Measurements from ENCODE around the gene MPHOSPH9. TPM values are rescaled to one million over a fixed set of nuclear protein-coding genes. Genes with fewer than 3 reads are reported as not detected.

The MPHOSPH9 gene
- total RNA-seq, 1 experiment from 2014 or later: 72.3 TPM

GRCh38 chr12:123148655-123149054, 84.3 kb downstream of the MPHOSPH9 start:
- in situ Hi-C loops (cut with HindIII; ENCODE audit: low pct_unique_long_range_greater_than_20kb, low sequenced_read_pairs) (no loop called here), intact Hi-C loops (cut with micrococcal nuclease; ENCODE audit: unreplicated experiment) (loop anchor here (10.0 kb wide), 1 partner anchor 164 kb away; the partner anchor contains the start of gene ARL6IP4)
- no peak for DNase-seq (ENCODE audit: low read depth, low spot score)
- H3K4me3 ChIP-seq (ENCODE audit: low read depth in 2 of 2, low read length in 2 of 2): no peak overlapping the region
- H3K9me3 ChIP-seq (ENCODE audit: control insufficient read depth, insufficient read depth, low read depth, low read length): no peaks in the 10 kb centered on the region
- no TSS peak for BruUV-seq (replicated peaks)
- no peaks in the 10 kb centered on the region for H3K36me3 ChIP-seq (ENCODE audit: control insufficient read depth, insufficient read depth, low read length)
- H3K27me3 ChIP-seq (ENCODE audit: control insufficient read depth, insufficient read depth, low read length): no peaks in the 10 kb centered on the region
- ChIA-PET POLR2A (interaction anchor here (0.6 kb wide), 1 partner anchor 311 kb away, joined by 3 read pairs; no protein-coding TSS in a partner anchor), CTCF (interaction anchor here (0.6 to 0.8 kb wide), 2 partner anchors 116 to 246 kb away, joined by 4 read pairs; no protein-coding TSS in a partner anchor)
- TF ChIP-seq REST (IDR thresholded peaks at IDR 0.05; ENCODE audit: insufficient read depth in 1 of 2, low read depth in 2 of 2, low read length in 1 of 2): no peak
- TF ChIP-seq TCF7L2 (IDR thresholded peaks at IDR 0.05; ENCODE audit: low read depth, low read length): no peak
- no peak for TF ChIP-seq CTCF (IDR thresholded peaks at IDR 0.05)
- no peak for TF ChIP-seq SIN3A (IDR thresholded peaks at IDR 0.05; ENCODE audit: borderline replicate concordance, insufficient read depth, low read depth, low read length)
- no peak for TF ChIP-seq POLR2AphosphoS5 (IDR thresholded peaks at IDR 0.05; ENCODE audit: low read depth, low read length)
- ATAC-seq: no peak
- H3K4me1 ChIP-seq (ENCODE audit: control insufficient read depth, insufficient read depth, low read length): peaks cover 37% of the 10 kb centered on the region
- peak overlapping the region; percentile 76; the same call in 1 of the 2 replicates for H3K27ac ChIP-seq (ENCODE audit: low read length)

GRCh38 chr12:123148223-123148622, 84.7 kb downstream of the MPHOSPH9 start:
- Histone ChIP-seq H3K27me3 (ENCODE audit: control insufficient read depth, insufficient read depth, low read length) (no peaks in the 10 kb centered on the region), H3K4me3 (ENCODE audit: low read depth in 2 of 2, low read length in 2 of 2) (no peak overlapping the region), H3K36me3 (ENCODE audit: control insufficient read depth, insufficient read depth, low read length) (no peaks in the 10 kb centered on the region), H3K4me1 (ENCODE audit: control insufficient read depth, insufficient read depth, low read length) (peaks cover 41% of the 10 kb centered on the region), H3K27ac (ENCODE audit: low read length) (peak overlapping the region; percentile 76; the same call in 1 of the 2 replicates), H3K9me3 (ENCODE audit: control insufficient read depth, insufficient read depth, low read depth, low read length) (no peaks in the 10 kb centered on the region)
- TF ChIP-seq REST (IDR thresholded peaks at IDR 0.05; ENCODE audit: insufficient read depth in 1 of 2, low read depth in 2 of 2, low read length in 1 of 2) (no peak), CTCF (IDR thresholded peaks at IDR 0.05) (no peak), SIN3A (IDR thresholded peaks at IDR 0.05; ENCODE audit: borderline replicate concordance, insufficient read depth, low read depth, low read length) (no peak), POLR2AphosphoS5 (IDR thresholded peaks at IDR 0.05; ENCODE audit: low read depth, low read length) (no peak), TCF7L2 (IDR thresholded peaks at IDR 0.05; ENCODE audit: low read depth, low read length) (no peak)
- no peak for DNase-seq (ENCODE audit: low read depth, low spot score)
- intact Hi-C loops (cut with micrococcal nuclease; ENCODE audit: unreplicated experiment) (loop anchor here (10.0 kb wide), 1 partner anchor 163 kb away; the partner anchor contains the start of gene ARL6IP4), in situ Hi-C loops (cut with HindIII; ENCODE audit: low pct_unique_long_range_greater_than_20kb, low sequenced_read_pairs) (no loop called here)
- no peak for ATAC-seq
- CTCF ChIA-PET: no interaction called here
- BruUV-seq (replicated peaks): no TSS peak
- POLR2A ChIA-PET: no interaction called here
